NCI-H774 (cell line): Measurements from ENCODE around the gene PLA2G2D.
"Not testable (repeated sequence)": the region's sequence is repeated elsewhere in the genome, so short reads cannot be mapped to it uniquely, and the experiment has no call there.

Source experiments
- DNase-seq: peaks from one replicate; lab custom pipeline; 2025; lab: John Stamatoyannopoulos, UW

PLA2G2D gene

GRCh38 chr1:20142001-20142710 lies 22.8 kb upstream of the PLA2G2D start:
- DNase-seq = no peak

GRCh38 chr1:20141466-20141865 lies 22.1 kb upstream of the PLA2G2D start:
- no peak for DNase-seq

- no peak for DNase-seq
Observed at GRCh38 chr1:20141001-20141400, 21.7 kb upstream of the PLA2G2D start.

- DNase-seq = no peak
Observed at GRCh38 chr1:20139776-20140612, 20.7 kb upstream of the PLA2G2D start.

GRCh38 chr1:20138961-20139550 lies 19.7 kb upstream of the PLA2G2D start, which contains the start of gene PLA2G2F:
Gene PLA2G2F, plus strand, starts transcription at chr1:20139323. Its CDS starts 105 bp downstream, at chr1:20139428.
- DNase-seq = no peak

GRCh38 chr1:20138346-20138745 lies 19.0 kb upstream of the PLA2G2D start:
- DNase-seq = no peak

- DNase-seq = no peak
Observed at GRCh38 chr1:20137604-20138003, 18.3 kb upstream of the PLA2G2D start.

- DNase-seq = no peak
Observed at GRCh38 chr1:20137055-20137454, 17.7 kb upstream of the PLA2G2D start.

GRCh38 chr1:20136249-20136648 lies 16.9 kb upstream of the PLA2G2D start:
- DNase-seq = no peak

- DNase-seq = no peak
Observed at GRCh38 chr1:20134995-20135394, 15.7 kb upstream of the PLA2G2D start.

- not testable (repeated sequence) for DNase-seq
Observed at GRCh38 chr1:20130518-20130917, 11.2 kb upstream of the PLA2G2D start.

- no peak for DNase-seq
Observed at GRCh38 chr1:20126806-20127440, 7.6 kb upstream of the PLA2G2D start.

GRCh38 chr1:20126041-20126805 lies 6.9 kb upstream of the PLA2G2D start:
- DNase-seq = no peak

- DNase-seq = no peak
Observed at GRCh38 chr1:20125100-20125499, 5.8 kb upstream of the PLA2G2D start.

- no peak for DNase-seq
Observed at GRCh38 chr1:20124456-20125057, 5.2 kb upstream of the PLA2G2D start.

- DNase-seq = no peak
Observed at GRCh38 chr1:20123722-20124455, 4.6 kb upstream of the PLA2G2D start.

- no peak for DNase-seq
Observed at GRCh38 chr1:20120796-20121195, 1.5 kb upstream of the PLA2G2D start.

GRCh38 chr1:20117236-20117635 lies 2.1 kb downstream of the PLA2G2D start:
- DNase-seq = no peak

GRCh38 chr1:20115916-20116315 lies 3.4 kb downstream of the PLA2G2D start:
- DNase-seq = no peak

- DNase-seq = no peak
Observed at GRCh38 chr1:20115479-20115878, 3.9 kb downstream of the PLA2G2D start.
